T-helper 9 cell (primary cell): ENCODE results near the gene B3GNT8.
"Not testable (repeated sequence)": the region's sequence is repeated elsewhere in the genome, so short reads cannot be mapped to it uniquely, and the experiment has no call there.

Experiments used
- DNase-seq: peaks from one replicate; pipeline ENCODE4 v3.0.0-alpha.2; 2020

The B3GNT8 gene

GRCh38 chr19:41384351-41384750, 42.8 kb downstream of the B3GNT8 start:
- no peak for DNase-seq

DNA sequence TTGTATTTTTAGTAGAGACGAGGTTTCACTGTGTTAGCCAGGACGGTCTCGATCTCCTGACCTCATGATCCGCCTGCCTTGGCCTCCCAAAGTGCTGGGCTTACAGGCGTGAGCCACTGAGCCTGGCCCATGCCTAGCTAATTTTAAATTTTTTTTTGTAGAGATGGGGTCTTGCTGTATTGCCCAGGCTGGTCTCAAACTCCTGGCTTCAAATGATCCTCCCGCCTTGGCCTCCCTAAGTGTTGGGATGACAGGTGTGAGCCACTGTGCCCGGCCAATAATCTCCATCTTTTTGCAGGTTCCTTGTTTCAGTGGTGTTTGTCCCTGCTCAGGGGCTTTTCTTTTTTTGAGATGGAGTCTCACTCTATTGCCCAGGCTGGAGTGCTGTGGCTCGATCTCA, 45.6 kb downstream of the B3GNT8 start:
- DNase-seq: not testable (repeated sequence)

DNA sequence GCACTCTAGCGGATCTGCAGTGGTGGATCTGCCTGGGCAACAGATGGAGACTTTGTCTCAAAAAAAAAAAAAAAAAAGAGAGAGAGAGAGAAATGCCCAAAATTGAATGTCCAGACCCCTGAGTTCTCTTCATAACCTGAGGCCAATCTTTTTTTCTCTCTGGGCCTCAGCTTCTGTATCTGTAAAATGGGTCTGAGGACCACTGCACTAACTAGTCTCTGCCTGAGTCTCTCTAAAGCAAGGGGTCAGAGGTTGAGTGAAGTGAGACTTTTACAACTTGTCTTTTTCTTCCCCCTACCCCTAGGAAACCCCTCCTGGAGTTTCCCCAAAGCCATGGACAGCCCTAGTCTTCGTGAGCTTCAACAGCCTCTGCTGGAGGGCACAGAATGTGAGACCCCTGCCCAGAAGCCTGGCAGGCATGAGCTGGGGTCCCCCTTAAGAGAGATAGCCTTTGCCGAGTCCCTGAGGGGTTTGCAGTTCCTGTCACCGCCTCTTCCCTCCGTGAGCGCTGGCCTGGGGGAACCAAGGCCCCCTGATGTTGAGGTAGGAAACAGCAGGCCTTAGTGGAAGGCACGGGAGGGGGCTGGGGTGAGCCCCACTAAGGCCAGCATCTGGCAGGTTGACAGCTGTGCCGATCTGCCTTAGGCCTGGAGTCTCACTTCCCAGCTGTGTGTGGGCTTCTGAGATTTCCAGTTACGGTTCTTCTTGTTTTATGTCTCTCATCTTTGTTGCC, 49.0 kb downstream of the B3GNT8 start:
- DNase-seq: no peak

GRCh38 chr19:41376998-41377365, 50.2 kb downstream of the B3GNT8 start:
- no peak for DNase-seq

DNA sequence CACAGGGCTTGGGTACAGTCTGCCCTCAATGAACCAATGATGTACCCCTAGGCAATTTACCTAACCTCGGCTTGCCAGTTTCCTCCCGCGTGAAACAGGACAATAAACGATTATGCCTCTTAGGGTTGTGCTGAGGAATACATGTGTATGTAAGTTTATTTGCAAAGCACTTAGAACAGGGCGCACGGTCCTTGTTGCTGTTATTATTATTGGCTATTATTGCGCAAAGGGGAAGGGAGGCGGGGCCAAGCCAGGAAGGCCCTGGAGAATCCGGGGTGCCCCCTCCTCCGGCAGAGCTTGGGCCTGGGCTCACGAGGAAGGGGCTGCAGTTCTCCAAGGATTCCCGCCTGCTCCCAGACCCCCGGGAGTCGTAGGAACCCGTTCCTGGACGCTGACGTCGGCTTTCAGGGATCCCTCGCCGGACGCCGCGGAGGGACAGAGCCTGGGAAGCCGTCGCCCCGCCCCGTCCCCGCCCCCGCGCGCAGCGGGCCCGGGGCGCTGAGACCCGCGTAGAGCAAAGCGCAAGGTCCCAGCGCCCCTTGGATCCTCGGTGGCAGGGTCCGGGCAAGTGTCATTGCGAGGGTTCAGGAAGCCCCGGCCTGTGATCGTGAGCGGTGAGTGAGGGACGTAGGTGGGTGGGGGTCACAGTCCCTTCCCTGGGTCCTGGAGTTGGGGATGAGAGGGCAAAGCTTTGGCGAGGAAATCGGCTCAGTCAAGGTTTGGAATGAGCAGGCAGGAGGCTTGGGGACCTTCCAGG, 50.8 kb downstream of the B3GNT8 start, which contains the start of gene TMEM91:
TMEM91 (plus strand) TSS at position 293 of the 757 bp plus-strand sequence. CDS start 1,777 bp downstream, outside the sequence.
- DNase-seq: no peak
